CD4-positive, alpha-beta T cell treated with Interleukin-6 for 4 hours (primary cell): Measurements from ENCODE around the gene KIAA1958.
"Not testable (repeated sequence)": the region's sequence is repeated elsewhere in the genome, so short reads cannot be mapped to it uniquely, and the experiment has no call there.

ENCODE experiments used
- DNase-seq: peaks from one replicate; pipeline ENCODE4 v3.0.0-alpha.2; 2020; ENCODE audit warnings: mixed read lengths

The KIAA1958 gene

DNA sequence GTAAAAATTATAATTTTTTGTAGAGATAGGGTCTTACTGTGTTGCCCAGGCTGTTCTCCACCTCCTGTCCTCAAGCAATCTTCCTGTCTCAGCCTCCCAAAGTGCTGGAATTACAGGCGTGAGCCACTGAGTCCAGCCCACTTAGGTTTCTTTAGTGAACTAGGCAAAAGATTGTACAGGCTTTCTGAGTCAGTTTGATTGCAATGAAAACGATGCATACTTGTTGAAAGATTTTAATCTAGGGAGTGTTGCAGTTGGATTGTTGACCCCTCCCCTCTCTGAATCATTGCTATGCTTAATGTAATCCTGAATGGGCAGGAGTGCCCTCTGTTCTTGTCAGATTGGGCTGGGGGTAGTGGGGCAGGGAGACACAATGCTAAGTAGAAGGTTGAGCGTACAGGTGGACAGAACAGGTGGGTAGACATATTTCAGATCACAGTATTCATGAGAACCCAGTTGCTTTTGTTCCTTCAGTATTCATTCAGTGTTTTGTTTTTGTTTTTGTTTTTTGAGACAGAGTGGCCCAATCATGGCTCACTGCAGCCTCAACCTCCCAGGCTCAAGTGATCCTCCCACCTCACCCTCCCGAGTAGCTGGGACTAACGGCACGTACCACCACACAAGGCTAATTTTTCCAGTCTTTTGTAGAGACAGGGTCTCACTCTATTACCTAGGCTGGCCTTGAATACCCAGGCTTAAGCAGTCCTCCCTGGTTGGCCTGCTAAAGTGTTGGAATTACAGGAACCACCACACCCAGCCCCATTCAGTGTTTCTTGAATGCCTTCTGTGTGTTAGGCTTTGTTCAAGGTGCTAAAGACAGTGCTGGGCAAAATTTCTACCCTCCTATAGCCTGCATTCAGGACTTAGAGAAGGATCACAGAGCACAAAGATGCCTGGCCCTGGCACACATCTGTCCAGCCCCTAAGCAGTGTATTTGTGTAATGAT, 70.1 kb downstream of the KIAA1958 start:
- DNase-seq: no peak

DNA sequence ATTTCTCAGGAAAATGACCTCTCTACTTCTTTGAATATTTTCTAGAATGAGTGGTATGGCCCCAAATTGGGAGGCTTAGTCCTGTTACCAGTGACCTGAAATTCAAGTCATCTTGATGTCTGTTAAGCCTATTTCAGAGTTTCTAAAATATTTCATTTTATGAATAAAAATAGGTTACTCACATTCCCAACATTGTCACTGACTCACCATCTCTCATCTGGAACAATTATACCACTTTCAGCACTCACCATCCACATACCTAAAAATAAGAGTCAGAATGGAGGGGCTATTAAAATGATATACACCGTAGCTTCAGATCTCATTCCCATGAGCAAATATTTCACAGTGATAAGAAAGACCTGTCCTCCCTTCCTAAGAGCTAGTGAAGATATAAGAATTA, 71.8 kb downstream of the KIAA1958 start:
- DNase-seq: no peak

DNA sequence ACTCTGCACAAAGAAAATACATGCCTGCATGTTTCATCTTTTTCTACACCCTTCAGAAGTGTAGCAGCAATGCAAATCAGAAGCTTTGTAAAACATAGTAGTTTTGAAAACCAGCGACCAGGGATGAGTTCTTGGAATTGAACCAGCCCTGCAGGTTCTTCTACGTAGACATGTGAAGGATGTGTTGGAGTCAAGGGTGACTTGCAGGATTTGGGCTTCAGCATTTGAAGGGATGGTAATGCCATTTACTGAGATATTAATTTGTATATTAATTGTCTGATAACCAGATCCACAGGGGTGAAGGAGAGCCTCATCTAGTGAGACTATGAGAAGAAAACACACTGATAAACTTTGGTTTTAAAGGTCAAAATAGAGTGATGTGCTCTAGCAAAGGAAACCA, 72.4 kb downstream of the KIAA1958 start:
- no peak for DNase-seq

DNA sequence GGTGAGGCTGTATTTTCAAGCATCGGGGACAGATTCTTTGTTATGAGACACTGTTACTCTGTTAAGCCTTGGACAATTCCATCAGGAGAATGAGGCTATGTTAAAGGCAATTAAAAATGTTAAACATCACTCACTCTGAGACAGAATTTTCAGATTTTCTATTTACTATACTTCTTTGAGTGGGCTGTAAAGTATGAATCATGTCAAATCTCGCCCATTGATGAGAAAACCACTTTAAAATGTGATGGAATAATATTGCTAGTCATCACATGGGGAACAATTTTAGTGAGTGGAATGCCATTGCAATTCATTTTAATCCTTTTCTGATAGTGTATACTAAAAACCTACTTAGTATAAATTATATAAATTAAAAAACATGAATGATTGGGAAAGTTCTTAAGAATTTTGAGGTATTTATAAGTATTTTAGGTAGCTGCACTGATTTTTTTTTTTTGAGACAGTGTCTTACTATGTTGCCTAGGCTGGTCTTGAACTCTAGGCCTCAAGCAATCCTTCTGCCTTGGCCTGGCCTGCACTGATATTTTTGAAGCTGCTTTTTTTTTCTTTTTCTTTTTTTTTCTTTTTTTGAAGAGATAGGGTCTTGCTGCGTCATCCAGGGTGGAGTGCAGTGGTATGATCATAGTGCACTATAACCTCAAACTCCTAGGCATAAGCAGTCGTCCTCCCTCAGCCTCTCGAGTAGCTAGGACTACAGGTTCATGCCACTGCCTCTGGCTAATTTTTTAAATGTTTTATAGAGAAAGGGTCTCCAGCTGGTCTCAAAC, 73.2 kb downstream of the KIAA1958 start:
- DNase-seq: no peak

DNA sequence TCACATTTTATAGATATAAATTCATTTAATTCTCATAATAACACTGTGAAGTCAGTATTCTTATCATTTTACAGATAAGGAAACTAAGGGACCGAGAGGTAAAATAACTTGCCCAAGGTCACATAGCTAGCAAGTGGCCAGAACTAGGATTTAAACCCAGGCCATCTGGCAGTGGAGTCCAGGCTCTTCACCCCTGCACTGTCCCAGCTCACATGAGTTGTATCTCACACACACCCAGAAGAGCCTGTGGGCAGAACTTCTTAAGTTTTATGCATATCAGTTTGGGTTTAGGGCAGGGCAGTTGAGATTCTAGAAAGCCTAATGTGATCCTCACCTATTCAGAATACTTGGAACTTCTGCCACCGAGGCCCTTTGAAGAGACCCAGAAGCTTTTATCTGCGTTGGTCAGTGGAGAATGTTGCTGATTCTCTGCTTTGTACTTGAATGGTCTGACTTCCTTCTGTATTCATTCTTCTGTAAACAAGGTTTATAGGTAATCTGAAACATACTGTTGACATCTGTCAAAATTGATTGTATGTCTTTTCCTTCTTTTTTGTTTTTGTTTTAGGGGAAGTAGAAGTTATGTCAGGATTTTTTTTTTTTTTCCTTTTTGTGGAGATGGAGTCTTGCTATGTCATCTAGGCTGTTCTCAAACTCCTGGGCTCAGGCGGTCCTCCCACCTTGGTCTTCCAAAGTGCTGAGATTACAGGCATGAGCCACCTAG, 75.8 kb downstream of the KIAA1958 start:
- no peak for DNase-seq

DNA sequence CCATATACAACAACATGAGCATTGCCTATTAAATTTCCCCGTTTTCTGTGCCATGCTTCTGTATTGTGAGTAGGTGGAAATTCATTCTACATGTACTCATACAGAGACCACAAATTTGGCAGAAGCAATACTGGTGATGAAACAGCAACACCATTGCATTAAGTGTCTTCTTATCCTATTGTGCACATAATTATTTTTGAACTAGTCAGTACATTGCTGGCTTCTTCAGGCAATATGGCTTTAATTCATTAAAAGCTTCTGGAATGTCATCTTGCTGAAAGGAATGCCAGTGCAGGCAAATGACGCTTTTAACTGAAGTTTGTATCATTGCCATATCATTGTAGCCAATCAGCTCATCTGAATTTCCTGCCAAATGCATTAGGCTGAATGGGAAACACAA, 82.6 kb downstream of the KIAA1958 start:
- no peak for DNase-seq

DNA sequence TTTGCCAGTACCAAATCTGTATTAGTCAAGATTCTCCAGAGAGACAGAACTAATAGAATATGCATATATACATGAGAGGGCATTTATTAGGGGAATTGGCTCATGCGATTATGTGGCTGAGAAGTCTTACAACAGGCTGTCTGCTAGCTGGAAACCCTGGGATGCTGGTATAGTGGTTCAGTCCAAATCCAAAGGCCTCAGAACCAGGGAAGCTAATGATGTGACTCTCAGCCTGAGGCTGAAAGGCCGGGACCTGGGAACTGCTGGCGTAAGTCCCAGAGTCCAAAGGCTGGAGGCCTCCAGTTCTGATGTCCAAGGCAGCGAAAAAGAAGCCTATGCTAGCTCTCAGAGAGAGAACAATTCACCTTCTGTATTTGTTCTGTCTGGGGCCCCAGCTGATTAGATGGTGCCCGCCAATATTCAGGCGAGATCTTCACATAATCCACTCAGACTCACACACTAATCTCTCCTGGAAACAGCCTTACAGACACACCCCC, 84.1 kb downstream of the KIAA1958 start:
- no peak for DNase-seq

DNA sequence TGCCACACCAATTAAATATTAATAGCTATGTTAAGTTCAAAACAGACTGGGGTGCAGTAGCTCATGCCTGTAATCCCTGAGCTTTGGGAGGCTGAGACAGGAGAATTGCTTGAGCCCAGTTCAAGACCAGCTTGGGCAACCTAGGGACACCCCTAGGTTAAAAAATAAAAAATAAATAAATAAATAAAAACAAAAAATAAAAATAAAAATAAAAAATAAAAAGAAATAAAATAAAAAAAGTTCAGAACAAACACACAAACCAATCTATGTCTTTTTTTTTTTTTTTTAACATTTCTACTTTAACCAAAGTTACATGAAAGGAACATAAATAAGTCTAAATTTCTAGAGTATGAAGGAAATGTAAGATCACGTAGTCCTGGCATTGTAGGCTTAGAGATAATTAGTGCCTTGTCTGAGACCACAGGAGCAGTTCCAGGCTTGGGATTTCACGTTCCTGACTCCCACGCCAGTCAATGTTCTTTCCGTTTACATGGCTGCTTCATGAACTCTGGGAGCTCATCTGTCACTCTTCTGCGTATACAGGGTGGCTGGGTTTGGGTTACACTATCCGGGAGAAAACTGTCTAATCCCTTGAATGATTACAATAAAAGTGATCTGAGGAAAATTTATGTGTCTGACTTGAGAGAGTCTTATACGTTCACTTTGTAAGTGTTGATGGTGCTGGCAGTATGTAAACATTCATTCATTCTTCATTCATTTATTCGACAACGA, 85.2 kb downstream of the KIAA1958 start:
- DNase-seq: no peak

DNA sequence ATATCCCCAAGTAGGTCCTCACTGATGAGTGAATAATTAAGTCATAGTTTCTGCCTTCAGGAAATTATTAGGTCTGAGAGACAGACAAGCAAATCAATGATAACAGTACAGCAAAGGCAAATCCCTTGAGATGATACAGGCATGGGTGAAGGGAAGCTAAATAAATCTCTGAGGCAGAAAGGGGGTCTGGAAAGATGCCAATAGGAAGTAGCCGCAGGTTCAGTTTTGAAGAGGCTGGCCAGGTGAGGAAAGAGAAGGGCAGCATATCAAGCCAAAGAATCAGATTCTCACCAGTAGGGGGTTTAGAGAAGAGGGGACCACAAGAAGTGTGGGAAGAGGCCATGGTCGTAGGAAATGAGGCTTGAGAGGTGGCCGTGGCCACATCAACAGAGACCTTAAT, 85.8 kb downstream of the KIAA1958 start:
- no peak for DNase-seq

DNA sequence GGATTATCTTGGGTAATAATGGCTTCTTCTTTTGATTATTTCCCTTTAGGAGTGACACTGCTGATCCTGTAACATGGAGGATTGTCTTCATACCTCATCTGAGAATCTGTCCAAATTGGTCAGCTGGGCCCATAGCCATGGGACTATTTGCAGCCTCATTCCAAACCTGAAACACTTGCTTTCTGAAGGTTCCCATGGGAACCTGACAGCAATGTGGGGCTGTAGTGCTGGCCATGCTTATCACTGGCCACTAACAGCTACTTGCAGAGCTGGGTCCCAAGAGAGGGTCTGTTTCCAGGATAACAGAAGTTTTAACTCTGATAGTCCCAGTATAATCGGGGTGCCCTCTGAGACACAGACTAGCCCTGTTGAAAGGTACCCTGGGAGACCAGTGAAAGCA, 87.4 kb downstream of the KIAA1958 start:
- DNase-seq: no peak

DNA sequence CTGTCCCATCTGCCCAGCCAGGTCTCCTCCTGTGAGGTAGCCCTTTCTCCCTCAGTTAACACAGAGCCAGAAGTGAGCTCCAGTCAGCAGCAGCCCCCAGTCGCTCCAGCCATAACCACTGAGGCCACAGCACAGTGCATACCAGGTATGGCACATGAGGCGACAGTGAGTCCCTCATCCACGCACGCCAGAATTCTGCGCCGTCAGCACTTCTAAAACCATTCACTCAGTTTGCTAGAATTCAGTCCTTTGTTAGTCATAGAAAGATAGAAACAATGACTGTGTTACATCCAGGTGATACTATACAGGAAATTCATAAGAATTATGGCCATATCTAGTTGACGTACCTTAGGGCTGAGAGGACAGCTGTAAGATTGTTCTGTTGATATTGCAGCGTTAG, 88.5 kb downstream of the KIAA1958 start:
- DNase-seq: no peak

DNA sequence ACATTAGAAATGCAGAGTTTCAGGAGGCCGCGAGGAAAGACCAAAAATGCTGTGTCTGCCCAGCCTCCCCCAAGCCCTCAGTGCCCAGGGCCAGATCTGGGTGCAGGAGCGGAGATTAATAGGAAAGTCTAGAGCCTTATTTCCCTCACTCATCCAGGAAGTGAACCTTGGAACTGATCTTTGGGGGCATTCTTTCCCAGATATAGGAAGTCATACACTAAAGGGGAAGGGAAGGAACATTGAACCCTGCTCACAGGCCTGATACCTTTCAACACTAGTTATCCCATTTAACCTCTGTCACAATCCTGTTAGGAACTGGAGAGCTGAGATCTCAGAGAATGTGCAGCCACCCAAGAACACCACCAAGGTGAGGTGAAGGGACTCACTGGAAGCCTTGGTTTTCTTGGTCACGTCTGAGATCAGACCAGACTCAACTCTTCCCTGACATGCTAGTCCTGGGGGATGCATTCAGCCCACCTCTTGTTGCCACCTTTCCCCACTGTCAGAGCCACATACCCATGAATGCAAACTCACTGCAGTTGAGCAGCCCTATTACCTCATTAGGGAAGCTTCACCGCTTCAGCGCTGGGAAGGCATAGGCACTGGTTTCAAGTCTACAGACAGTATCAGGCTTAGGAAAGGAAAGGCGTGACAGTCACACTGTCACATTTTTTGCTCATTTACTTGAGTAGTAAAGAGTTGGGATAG, 95.0 kb downstream of the KIAA1958 start:
- no peak for DNase-seq

DNA sequence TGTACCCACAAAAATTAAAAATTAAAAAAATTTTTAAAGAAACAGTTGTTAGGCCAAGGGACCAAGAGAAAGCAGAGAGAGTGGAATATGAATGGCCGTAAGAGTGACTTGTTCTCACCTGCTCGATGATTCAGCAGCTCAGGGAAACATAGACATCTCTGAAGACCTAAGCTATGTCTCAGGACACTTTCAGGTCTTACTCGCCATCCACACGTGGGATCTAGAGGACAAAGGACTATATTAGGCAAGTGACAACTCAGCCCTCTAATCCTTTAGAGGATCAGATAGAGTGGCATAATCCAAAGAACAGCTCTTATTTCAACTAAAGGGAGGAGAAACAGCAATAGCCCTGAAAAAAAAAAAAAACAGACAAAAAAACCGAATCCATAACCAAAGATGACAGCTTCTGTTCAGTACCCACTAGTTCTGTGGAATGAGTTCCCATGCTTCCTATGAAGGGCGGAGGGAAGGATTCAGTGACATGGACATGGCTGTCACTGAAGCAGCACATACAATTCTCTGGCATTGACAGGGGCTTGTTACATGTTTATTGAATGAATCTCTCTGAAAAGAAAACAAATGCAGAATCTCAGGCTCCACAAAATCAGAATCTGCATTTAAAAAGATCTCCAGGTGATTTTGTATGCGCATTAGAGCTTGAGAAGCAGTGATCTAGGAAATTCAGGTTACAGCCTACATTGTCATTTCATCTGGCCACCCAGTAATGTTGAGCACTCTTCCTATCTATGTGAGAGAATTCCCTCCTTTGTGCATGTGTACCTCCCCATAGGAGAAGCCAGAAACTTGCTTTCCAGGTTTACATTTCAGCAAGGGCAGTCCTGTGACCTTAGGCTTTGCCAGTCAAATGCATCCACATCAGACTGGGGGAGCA, 96.0 kb downstream of the KIAA1958 start:
- no peak for DNase-seq

DNA sequence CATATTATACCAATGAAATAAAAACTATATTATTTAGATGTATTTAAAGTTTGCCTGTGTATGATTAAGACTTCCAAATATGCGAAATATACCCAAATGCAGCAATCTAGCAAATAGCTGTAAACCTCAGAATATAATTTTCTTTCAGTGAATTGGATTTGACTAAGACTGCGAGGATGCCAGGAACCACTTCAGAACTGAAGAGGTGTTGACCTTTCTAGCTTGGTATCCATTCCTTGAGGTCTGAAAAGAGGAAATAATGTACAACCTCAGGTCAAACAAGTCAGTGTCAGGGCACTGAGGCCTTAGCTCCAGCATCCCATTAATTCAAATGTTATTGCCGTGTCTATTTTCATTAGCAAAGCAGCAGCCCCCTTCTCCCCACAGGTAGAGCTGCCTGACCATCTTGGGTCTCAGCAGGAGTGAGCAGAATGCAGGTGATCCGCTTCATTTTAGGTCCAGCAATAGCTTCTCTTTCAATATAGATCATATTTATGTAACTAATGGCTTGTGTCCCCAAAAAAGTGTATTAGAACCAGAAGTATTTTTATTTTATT, 100.0 kb downstream of the KIAA1958 start:
- DNase-seq: no peak

DNA sequence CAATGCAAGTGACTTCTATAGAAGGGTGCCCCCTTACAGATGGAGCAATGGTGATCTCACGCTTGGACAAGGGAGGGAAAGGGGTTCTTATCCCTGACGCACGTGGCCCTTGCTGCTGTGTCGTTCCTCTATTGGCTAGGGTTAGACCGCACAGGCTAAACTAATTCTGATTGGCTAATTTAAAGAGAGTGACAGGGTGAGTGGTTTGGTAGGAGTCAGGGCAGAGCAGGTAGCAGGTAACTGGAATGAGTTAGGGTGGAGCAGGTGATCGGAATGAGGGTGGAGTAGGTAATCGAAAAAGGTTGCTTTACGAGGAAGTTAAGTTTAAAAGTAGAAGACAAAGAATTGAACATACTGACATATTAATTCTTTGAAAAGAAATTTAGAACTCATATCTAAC, 105.2 kb downstream of the KIAA1958 start:
- not testable (repeated sequence) for DNase-seq

DNA sequence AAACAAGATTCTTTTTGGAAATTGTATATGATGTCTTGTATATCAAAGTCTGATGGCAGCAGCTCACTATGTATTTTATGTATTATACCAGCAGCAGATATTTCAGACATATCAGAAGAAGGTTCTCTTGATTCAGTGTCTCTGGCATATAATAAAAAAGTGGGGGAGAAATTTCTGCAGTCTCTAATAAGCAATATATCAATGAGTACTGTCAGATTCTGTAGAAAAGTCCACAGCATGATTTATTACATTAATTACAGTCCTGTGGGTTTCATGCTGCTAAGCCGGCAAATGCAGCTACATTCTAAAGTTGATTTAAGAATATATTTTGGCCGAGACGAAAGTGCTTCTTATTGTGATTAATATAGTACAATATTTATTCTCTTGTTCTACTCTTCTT, 113.1 kb downstream of the KIAA1958 start:
- no peak for DNase-seq

DNA sequence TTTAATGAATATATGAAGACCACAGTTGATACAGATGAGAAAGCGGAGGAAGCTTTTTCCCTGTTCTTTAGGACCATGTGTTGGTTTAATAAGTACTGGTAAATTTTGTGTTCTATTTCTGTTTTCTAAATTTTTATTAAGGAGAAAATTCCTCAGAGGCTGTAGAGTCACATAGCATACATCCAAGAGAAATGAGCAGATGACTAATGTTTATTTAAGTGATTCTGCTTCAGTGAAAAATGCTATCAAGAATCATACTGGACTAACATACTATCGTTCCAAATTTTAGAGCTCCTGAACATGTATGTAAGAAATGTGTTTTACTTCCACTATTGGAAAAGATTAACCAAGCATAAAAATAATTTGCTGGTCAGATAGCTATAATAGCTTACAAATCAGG, 115.0 kb downstream of the KIAA1958 start:
- DNase-seq: no peak

DNA sequence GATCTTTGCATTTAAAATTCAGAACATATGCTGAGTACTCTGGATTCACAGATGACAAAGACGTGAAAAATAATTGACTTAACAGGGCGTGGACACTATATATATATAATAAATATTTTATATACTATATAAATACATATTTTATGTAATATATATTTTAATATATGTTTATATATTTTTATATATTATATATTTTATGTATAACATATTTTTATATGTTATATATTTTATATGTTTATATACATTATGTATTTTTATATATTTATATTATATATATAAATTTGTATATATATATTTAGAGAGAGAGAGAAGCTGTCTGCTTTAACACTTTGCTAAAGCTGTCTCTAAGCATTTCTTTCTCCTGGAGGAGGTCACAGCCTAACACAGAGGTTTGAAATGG, 118.2 kb downstream of the KIAA1958 start:
- DNase-seq: no peak

DNA sequence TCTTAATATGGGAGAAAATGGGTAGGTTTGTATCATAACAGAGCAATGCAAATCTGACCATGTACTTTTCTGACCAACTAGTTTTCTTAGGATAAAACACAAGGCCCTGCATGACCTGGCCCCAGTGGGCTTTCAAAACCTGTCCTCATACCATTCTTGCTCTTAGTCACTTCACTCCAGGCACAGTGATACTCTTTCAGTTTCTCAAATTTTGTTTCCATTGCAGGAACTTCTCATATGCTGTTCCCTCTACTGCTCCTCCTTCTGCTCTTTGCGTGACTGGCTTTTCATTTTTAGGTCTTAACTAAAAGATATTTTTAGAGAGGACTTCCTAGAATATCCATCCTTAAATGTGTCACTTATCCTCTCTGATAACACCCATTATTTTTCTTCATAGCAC, 118.9 kb downstream of the KIAA1958 start:
- DNase-seq: no peak

DNA sequence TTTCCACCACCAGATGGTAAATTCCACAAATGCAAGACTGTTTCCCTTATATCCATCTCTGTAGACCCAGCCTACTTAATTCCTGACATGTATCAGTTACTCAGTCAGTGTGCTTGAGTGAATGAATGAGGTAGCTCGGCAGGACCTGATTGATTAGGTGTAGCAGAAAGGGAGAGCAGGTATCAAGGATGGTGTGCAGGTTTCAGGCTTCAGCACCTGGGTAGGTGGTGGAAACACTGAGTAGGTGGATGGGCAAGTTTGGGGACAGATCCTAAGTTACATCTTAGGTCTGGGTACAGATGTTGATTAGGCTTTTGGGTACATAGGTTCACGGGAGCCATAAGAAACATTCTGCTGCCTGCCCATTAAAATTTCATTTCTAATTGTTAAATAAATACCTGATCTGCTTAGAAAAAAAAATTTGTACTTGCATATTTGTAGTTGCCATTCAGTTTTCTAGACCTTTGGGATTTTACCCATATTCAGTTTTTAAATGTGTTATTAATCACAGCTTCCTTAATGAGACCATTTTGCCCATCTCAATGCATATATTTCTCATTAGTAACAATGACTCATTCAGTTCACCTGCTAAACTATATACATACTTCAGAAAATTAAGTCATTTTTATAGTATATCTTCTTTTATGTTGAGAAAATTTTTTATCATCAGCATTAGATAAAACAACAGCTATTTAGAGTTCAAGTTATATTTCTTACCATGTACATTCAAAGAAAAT, 119.5 kb downstream of the KIAA1958 start:
- DNase-seq: no peak
